ENCODE measurements around the gene ENSA. TPM values are rescaled to one million over a fixed set of nuclear protein-coding genes. Genes with fewer than 3 reads are reported as not detected.
"Not testable (repeated sequence)": the region's sequence is repeated elsewhere in the genome, so short reads cannot be mapped to it uniquely, and the experiment has no call there.

Gene ENSA
- polyA plus RNA-seq, 4 donors: 137 to 188 (median 152) TPM

- DNase-seq; H3K4me3 ChIP-seq (ENCODE audit: low read depth in 1 of 3, low read length in 3 of 3); H3K27ac ChIP-seq (ENCODE audit: low read depth in 1 of 3, low read length in 2 of 3); H3K27me3 ChIP-seq (ENCODE audit: control insufficient read depth in 3 of 3, insufficient read depth in 3 of 3, low read length in 3 of 3); H3K9me3 ChIP-seq (ENCODE audit: control insufficient read depth in 2 of 2, insufficient read depth in 1 of 2, low read depth in 1 of 2, low read length in 1 of 2); FAIRE-seq; H3K4me1 ChIP-seq (ENCODE audit: control insufficient read depth in 3 of 3, insufficient read depth in 2 of 3, low read depth in 1 of 3, low read length in 2 of 3): not testable (repeated sequence)
- WGBS, 3 donors: 94 to 95% (median 95%) methylated on average over 4 of the region's 4 CpGs
- H3K36me3 ChIP-seq (ENCODE audit: control insufficient read depth in 3 of 3, insufficient read depth in 2 of 3, low read depth in 1 of 3, low read length in 3 of 3): peaks cover 2 to 23% (median 4%) of the 10 kb centered on the region in 3 donors
These were observed 27.7 kb upstream of the ENSA start for GRCh38 chr1:150657064-150657463.

- not testable (repeated sequence) for H3K4me3 ChIP-seq (ENCODE audit: low read depth in 1 of 3, low read length in 3 of 3); H3K4me1 ChIP-seq (ENCODE audit: control insufficient read depth in 3 of 3, insufficient read depth in 2 of 3, low read depth in 1 of 3, low read length in 2 of 3); FAIRE-seq; H3K27ac ChIP-seq (ENCODE audit: low read depth in 1 of 3, low read length in 2 of 3); H3K9me3 ChIP-seq (ENCODE audit: control insufficient read depth in 2 of 2, insufficient read depth in 1 of 2, low read depth in 1 of 2, low read length in 1 of 2); H3K27me3 ChIP-seq (ENCODE audit: control insufficient read depth in 3 of 3, insufficient read depth in 3 of 3, low read length in 3 of 3); DNase-seq
- peaks cover under 1 to 24% (median 2%) of the 10 kb centered on the region in 3 donors for H3K36me3 ChIP-seq (ENCODE audit: control insufficient read depth in 3 of 3, insufficient read depth in 2 of 3, low read depth in 1 of 3, low read length in 3 of 3)
- 90 to 95% (median 90%) methylated on average over 10 of the region's 10 CpGs for WGBS, 3 donors
These were observed 25.2 kb upstream of the ENSA start for GRCh38 chr1:150654635-150655034.

GRCh38 chr1:150650193-150650592, 20.8 kb upstream of the ENSA start:
- 8 to 63% (median 26%) methylated on average over 1 of the region's 1 CpG for WGBS, 3 donors
- H3K27me3 ChIP-seq (ENCODE audit: control insufficient read depth in 3 of 3, insufficient read depth in 3 of 3, low read length in 3 of 3): no peaks in the 10 kb centered on the region
- H3K4me1 ChIP-seq (ENCODE audit: control insufficient read depth in 3 of 3, insufficient read depth in 2 of 3, low read depth in 1 of 3, low read length in 2 of 3): no peaks in the 10 kb centered on the region
- DNase-seq: peak; percentile 85 to 90
- H3K4me3 ChIP-seq (ENCODE audit: low read depth in 1 of 3, low read length in 3 of 3): no peak overlapping the region
- H3K9me3 ChIP-seq (ENCODE audit: control insufficient read depth in 2 of 2, insufficient read depth in 1 of 2, low read depth in 1 of 2, low read length in 1 of 2): no peaks in the 10 kb centered on the region
- H3K36me3 ChIP-seq (ENCODE audit: control insufficient read depth in 3 of 3, insufficient read depth in 2 of 3, low read depth in 1 of 3, low read length in 3 of 3): peaks cover 10 to 31% (median 11%) of the 10 kb centered on the region in 3 donors
- FAIRE-seq: no peak
- H3K27ac ChIP-seq (ENCODE audit: low read depth in 1 of 3, low read length in 2 of 3): peak overlapping the region in 2 of 3 donors; percentile 5 to 34

- Histone ChIP-seq H3K27me3 (ENCODE audit: control insufficient read depth in 3 of 3, insufficient read depth in 3 of 3, low read length in 3 of 3) (no peaks in the 10 kb centered on the region), H3K9me3 (ENCODE audit: control insufficient read depth in 2 of 2, insufficient read depth in 1 of 2, low read depth in 1 of 2, low read length in 1 of 2) (no peaks in the 10 kb centered on the region), H3K36me3 (ENCODE audit: control insufficient read depth in 3 of 3, insufficient read depth in 2 of 3, low read depth in 1 of 3, low read length in 3 of 3) (peaks cover 10 to 31% (median 11%) of the 10 kb centered on the region in 3 donors), H3K27ac (ENCODE audit: low read depth in 1 of 3, low read length in 2 of 3) (peak overlapping the region in 2 of 3 donors; percentile 33 to 34), H3K4me3 (ENCODE audit: low read depth in 1 of 3, low read length in 3 of 3) (no peak overlapping the region), H3K4me1 (ENCODE audit: control insufficient read depth in 3 of 3, insufficient read depth in 2 of 3, low read depth in 1 of 3, low read length in 2 of 3) (no peaks in the 10 kb centered on the region)
- no peak for FAIRE-seq
- WGBS, 3 donors: 48 to 79% (median 51%) methylated on average over 5 of the region's 5 CpGs
- no peak for DNase-seq
These were observed 20.1 kb upstream of the ENSA start for GRCh38 chr1:150649441-150650075.

GRCh38 chr1:150642296-150642695, 12.9 kb upstream of the ENSA start:
- DNase-seq (no peak), FAIRE-seq (no peak)
- Histone ChIP-seq H3K27me3 (ENCODE audit: control insufficient read depth in 3 of 3, insufficient read depth in 3 of 3, low read length in 3 of 3) (no peaks in the 10 kb centered on the region), H3K27ac (ENCODE audit: low read depth in 1 of 3, low read length in 2 of 3) (no peak overlapping the region), H3K36me3 (ENCODE audit: control insufficient read depth in 3 of 3, insufficient read depth in 2 of 3, low read depth in 1 of 3, low read length in 3 of 3) (peaks cover 3 to 7% (median 7%) of the 10 kb centered on the region in 3 donors), H3K4me3 (ENCODE audit: low read depth in 1 of 3, low read length in 3 of 3) (no peak overlapping the region), H3K4me1 (ENCODE audit: control insufficient read depth in 3 of 3, insufficient read depth in 2 of 3, low read depth in 1 of 3, low read length in 2 of 3) (no peaks in the 10 kb centered on the region), H3K9me3 (ENCODE audit: control insufficient read depth in 2 of 2, insufficient read depth in 1 of 2, low read depth in 1 of 2, low read length in 1 of 2) (no peaks in the 10 kb centered on the region)
- 87 to 93% (median 93%) methylated on average over 4 of the region's 4 CpGs for whole genome bisulfite sequencing, 3 donors

- not testable (repeated sequence) for H3K27me3 ChIP-seq (ENCODE audit: control insufficient read depth in 3 of 3, insufficient read depth in 3 of 3, low read length in 3 of 3); H3K36me3 ChIP-seq (ENCODE audit: control insufficient read depth in 3 of 3, insufficient read depth in 2 of 3, low read depth in 1 of 3, low read length in 3 of 3); FAIRE-seq; H3K27ac ChIP-seq (ENCODE audit: low read depth in 1 of 3, low read length in 2 of 3); H3K9me3 ChIP-seq (ENCODE audit: control insufficient read depth in 2 of 2, insufficient read depth in 1 of 2, low read depth in 1 of 2, low read length in 1 of 2); H3K4me3 ChIP-seq (ENCODE audit: low read depth in 1 of 3, low read length in 3 of 3); DNase-seq; H3K4me1 ChIP-seq (ENCODE audit: control insufficient read depth in 3 of 3, insufficient read depth in 2 of 3, low read depth in 1 of 3, low read length in 2 of 3)
- WGBS, 3 donors: 72 to 90% (median 73%) methylated on average over 9 of the region's 9 CpGs
These were observed 11.9 kb upstream of the ENSA start for GRCh38 chr1:150641126-150641815.

GRCh38 chr1:150638430-150638829, 9.0 kb upstream of the ENSA start:
- H3K36me3 ChIP-seq (ENCODE audit: control insufficient read depth in 3 of 3, insufficient read depth in 2 of 3, low read depth in 1 of 3, low read length in 3 of 3); H3K9me3 ChIP-seq (ENCODE audit: control insufficient read depth in 2 of 2, insufficient read depth in 1 of 2, low read depth in 1 of 2, low read length in 1 of 2); FAIRE-seq; DNase-seq; H3K4me3 ChIP-seq (ENCODE audit: low read depth in 1 of 3, low read length in 3 of 3); H3K27me3 ChIP-seq (ENCODE audit: control insufficient read depth in 3 of 3, insufficient read depth in 3 of 3, low read length in 3 of 3); H3K4me1 ChIP-seq (ENCODE audit: control insufficient read depth in 3 of 3, insufficient read depth in 2 of 3, low read depth in 1 of 3, low read length in 2 of 3); H3K27ac ChIP-seq (ENCODE audit: low read depth in 1 of 3, low read length in 2 of 3): not testable (repeated sequence)
- 95 to 99% (median 97%) methylated on average over 6 of the region's 6 CpGs for WGBS, 3 donors

- not testable (repeated sequence) for H3K36me3 ChIP-seq (ENCODE audit: control insufficient read depth in 3 of 3, insufficient read depth in 2 of 3, low read depth in 1 of 3, low read length in 3 of 3); H3K9me3 ChIP-seq (ENCODE audit: control insufficient read depth in 2 of 2, insufficient read depth in 1 of 2, low read depth in 1 of 2, low read length in 1 of 2); H3K27ac ChIP-seq (ENCODE audit: low read depth in 1 of 3, low read length in 2 of 3); H3K4me3 ChIP-seq (ENCODE audit: low read depth in 1 of 3, low read length in 3 of 3); FAIRE-seq; H3K27me3 ChIP-seq (ENCODE audit: control insufficient read depth in 3 of 3, insufficient read depth in 3 of 3, low read length in 3 of 3); DNase-seq; H3K4me1 ChIP-seq (ENCODE audit: control insufficient read depth in 3 of 3, insufficient read depth in 2 of 3, low read depth in 1 of 3, low read length in 2 of 3)
- 62 to 85% (median 83%) methylated on average over 13 to 16 of the region's 17 CpGs for WGBS, 3 donors
These were observed 5.6 kb upstream of the ENSA start for GRCh38 chr1:150634839-150635622.

Measured in small intestine (tissue), 7 donors.